ENCODE data around the gene BCL7A. TPM values are rescaled to one million over a fixed set of nuclear protein-coding genes. Genes with fewer than 3 reads are reported as not detected.

Gene BCL7A
- total RNA-seq, 1 donor = 12.2 TPM

- H3K4me3 ChIP-seq (ENCODE audit: low read depth, low read length) = no peak overlapping the region
- no peak for TF ChIP-seq CTCF (IDR thresholded peaks at IDR 0.05; ENCODE audit: insufficient read depth, low read length)
- no peak for DNase-seq (ENCODE audit: low read depth)
Observed at GRCh38 chr12:122046145-122046544, 24.5 kb downstream of the BCL7A start.

GRCh38 chr12:122048151-122048550 lies 26.5 kb downstream of the BCL7A start:
- no peak for TF ChIP-seq CTCF (IDR thresholded peaks at IDR 0.05; ENCODE audit: insufficient read depth, low read length)
- H3K4me3 ChIP-seq (ENCODE audit: low read depth, low read length) = no peak overlapping the region
- DNase-seq (ENCODE audit: low read depth) = peak; percentile 52

GRCh38 chr12:122049827-122050226 lies 28.1 kb downstream of the BCL7A start:
- TF ChIP-seq CTCF (IDR thresholded peaks at IDR 0.05; ENCODE audit: insufficient read depth, low read length) = no peak
- no peak for DNase-seq (ENCODE audit: low read depth)
- no peak overlapping the region for H3K4me3 ChIP-seq (ENCODE audit: low read depth, low read length)

GRCh38 chr12:122050706-122051105 lies 29.0 kb downstream of the BCL7A start:
- no peak overlapping the region for H3K4me3 ChIP-seq (ENCODE audit: low read depth, low read length)
- no peak for DNase-seq (ENCODE audit: low read depth)
- TF ChIP-seq CTCF (IDR thresholded peaks at IDR 0.05; ENCODE audit: insufficient read depth, low read length) = no peak

- DNase-seq (ENCODE audit: low read depth) = peak; percentile 16
- TF ChIP-seq CTCF (IDR thresholded peaks at IDR 0.05; ENCODE audit: insufficient read depth, low read length) = no peak
- H3K4me3 ChIP-seq (ENCODE audit: low read depth, low read length) = no peak overlapping the region
Observed at GRCh38 chr12:122051231-122051876, 29.7 kb downstream of the BCL7A start.

- H3K4me3 ChIP-seq (ENCODE audit: low read depth, low read length) = no peak overlapping the region
- peak; percentile 48 for DNase-seq (ENCODE audit: low read depth)
- no peak for TF ChIP-seq CTCF (IDR thresholded peaks at IDR 0.05; ENCODE audit: insufficient read depth, low read length)
Observed at GRCh38 chr12:122052285-122052684, 30.6 kb downstream of the BCL7A start.
